ENCODE data around the gene METTL23.
"Not testable (repeated sequence)": the region's sequence is repeated elsewhere in the genome, so short reads cannot be mapped to it uniquely, and the experiment has no call there.

The METTL23 gene

GRCh38 chr17:76727745-76728456, 1.3 kb downstream of the METTL23 start:
- H3K36me3 ChIP-seq (replicated peaks; ENCODE audit: insufficient read depth, low read length) = peaks cover 9% of the 10 kb centered on the region; the same call in 1 of the 2 replicates
- peak overlapping the region; percentile 100 for H3K27ac ChIP-seq (ENCODE audit: low read length)
- H3K9me2 ChIP-seq (replicated peaks; ENCODE audit: insufficient read depth, low read length) = no peaks in the 10 kb centered on the region
- H3K9me3 ChIP-seq (replicated peaks; ENCODE audit: insufficient read depth, low read length) = no peaks in the 10 kb centered on the region
- H3K79me2 ChIP-seq (ENCODE audit: low read length) = peaks cover 83% of the 10 kb centered on the region
- H3K27me3 ChIP-seq (replicated peaks; ENCODE audit: insufficient read depth, low read length) = no peaks in the 10 kb centered on the region
- H3K4me3 ChIP-seq (ENCODE audit: low read length) = peak overlapping the region; percentile 80
- peak; percentile 40 for DNase-seq
- no peaks in the 10 kb centered on the region for H4K20me1 ChIP-seq (ENCODE audit: insufficient read depth, low read length)
- 0 out of 2 replicates have a peak, but pooled peaks cover 8% of the 10 kb centered on the region for H3K4me1 ChIP-seq (ENCODE audit: low read length)
- peak overlapping the region; percentile 99 for H3K9ac ChIP-seq (ENCODE audit: low read length)
- H3K4me2 ChIP-seq (ENCODE audit: low read depth, low read length) = peak overlapping the region; percentile 89
- H2AFZ ChIP-seq (ENCODE audit: low read length) = no peak overlapping the region
- no peak for TF ChIP-seq EZH2 (optimal IDR thresholded peaks at IDR 0.05; ENCODE audit: low read depth, low read length)
- TF ChIP-seq, protein P1, sequence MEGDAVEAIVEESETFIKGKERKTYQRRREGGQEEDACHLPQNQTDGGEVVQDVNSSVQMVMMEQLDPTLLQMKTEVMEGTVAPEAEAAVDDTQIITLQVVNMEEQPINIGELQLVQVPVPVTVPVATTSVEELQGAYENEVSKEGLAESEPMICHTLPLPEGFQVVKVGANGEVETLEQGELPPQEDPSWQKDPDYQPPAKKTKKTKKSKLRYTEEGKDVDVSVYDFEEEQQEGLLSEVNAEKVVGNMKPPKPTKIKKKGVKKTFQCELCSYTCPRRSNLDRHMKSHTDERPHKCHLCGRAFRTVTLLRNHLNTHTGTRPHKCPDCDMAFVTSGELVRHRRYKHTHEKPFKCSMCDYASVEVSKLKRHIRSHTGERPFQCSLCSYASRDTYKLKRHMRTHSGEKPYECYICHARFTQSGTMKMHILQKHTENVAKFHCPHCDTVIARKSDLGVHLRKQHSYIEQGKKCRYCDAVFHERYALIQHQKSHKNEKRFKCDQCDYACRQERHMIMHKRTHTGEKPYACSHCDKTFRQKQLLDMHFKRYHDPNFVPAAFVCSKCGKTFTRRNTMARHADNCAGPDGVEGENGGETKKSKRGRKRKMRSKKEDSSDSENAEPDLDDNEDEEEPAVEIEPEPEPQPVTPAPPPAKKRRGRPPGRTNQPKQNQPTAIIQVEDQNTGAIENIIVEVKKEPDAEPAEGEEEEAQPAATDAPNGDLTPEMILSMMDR (IDR thresholded peaks at IDR 0.05; ENCODE audit: low read length) = no peak
- TF ChIP-seq EZH2phosphoT487 (IDR thresholded peaks at IDR 0.05; ENCODE audit: low read length) = no peak
- peaks cover 60% of the 10 kb centered on the region for H3F3A ChIP-seq (ENCODE audit: insufficient read depth, low read length)

DNA sequence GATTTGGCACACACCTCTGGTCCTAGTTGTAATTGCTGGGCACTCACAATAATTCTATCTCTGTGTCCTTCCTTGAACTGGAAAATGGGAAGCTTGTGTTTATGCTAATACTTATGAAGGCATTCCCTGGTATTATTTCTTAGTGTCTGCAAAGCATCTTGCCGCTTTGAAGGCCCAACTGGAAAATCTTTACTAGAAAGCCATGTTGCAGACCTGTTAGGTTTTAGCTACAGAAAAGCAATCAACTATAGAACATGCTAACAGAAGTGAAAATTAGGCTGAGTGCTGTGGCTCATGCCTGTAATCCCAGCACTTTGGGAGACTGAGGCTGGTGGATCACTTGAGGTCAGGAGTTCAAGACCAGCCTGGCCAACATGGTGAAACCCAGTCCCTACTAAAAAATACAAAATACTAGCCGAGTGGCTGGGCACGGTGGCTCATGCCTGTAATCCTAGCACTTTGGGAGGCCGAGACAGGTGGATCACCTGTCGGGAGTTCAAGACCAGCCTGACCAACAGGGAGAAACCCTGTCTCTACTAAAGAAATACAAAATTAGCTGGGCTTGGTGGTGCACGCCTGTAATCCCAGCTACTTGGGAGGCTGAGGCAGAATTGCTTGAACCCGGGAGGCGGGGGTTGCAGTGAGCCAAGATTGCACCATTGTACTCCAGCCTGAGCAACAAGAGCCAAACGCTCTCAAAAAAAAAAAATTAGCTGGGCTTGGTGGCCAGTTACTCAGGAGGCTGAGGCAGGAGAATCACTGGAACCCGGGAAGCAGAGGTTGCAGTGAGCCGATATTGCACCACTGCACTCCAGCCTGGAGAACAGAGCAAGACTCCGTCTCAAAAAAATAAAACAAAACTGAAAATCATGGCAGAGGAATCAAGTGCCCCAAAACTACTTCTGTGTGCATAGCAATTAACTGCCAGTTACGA, 5.4 kb downstream of the METTL23 start:
- H3K9me3 ChIP-seq (replicated peaks; ENCODE audit: insufficient read depth, low read length); DNase-seq; H3K4me2 ChIP-seq (ENCODE audit: low read depth, low read length); H3K4me1 ChIP-seq (ENCODE audit: low read length); H3K9me2 ChIP-seq (replicated peaks; ENCODE audit: insufficient read depth, low read length); H3K27me3 ChIP-seq (replicated peaks; ENCODE audit: insufficient read depth, low read length); H3K9ac ChIP-seq (ENCODE audit: low read length); H3K4me3 ChIP-seq (ENCODE audit: low read length); H2AFZ ChIP-seq (ENCODE audit: low read length): not testable (repeated sequence)
- H3K79me2 ChIP-seq (ENCODE audit: low read length) = peaks cover 89% of the 10 kb centered on the region
- H4K20me1 ChIP-seq (ENCODE audit: insufficient read depth, low read length) = peaks cover 33% of the 10 kb centered on the region
- H3F3A ChIP-seq (ENCODE audit: insufficient read depth, low read length) = peaks cover 84% of the 10 kb centered on the region
- peak overlapping the region; percentile 29; the same call in 1 of the 2 replicates for H3K27ac ChIP-seq (ENCODE audit: low read length)
- H3K36me3 ChIP-seq (replicated peaks; ENCODE audit: insufficient read depth, low read length) = peaks cover 33% of the 10 kb centered on the region

DNA sequence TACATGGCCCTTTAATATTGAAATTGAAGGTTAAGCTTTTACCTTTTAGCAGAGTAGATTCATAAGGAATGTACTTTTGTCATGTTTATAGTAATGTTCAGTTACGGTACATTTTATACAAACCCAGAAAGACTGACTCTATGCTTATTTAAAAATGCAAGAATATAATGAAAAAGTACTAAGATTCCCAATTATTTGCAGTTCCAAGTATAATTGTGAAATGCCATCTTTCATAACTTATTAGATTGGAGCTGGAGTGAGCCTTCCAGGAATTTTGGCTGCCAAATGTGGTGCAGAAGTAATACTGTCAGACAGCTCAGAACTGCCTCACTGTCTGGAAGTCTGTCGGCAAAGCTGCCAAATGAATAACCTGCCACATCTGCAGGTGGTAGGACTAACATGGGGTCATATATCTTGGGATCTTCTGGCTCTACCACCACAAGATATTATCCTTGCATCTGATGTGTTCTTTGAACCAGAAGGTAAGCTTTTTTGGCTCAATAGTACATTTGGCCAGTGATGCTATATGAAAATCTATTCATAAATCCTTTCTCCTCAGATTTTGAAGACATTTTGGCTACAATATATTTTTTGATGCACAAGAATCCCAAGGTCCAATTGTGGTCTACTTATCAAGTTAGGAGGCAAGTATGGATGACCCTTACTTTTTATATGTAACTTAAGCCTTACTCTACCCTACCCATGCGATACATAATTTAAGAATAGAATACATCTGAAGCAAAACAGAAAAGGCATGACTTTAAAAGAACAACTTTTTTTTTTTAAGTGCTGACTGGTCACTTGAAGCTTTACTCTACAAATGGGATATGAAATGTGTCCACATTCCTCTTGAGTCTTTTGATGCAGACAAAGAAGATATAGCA, 6.3 kb downstream of the METTL23 start:
- Histone ChIP-seq H3K4me2 (ENCODE audit: low read depth, low read length) (peak overlapping the region; percentile 83; the same call in 1 of the 2 replicates), H4K20me1 (ENCODE audit: insufficient read depth, low read length) (peaks cover 33% of the 10 kb centered on the region), H3K9me3 (replicated peaks; ENCODE audit: insufficient read depth, low read length) (no peaks in the 10 kb centered on the region), H3K9ac (ENCODE audit: low read length) (peak overlapping the region; percentile 99; the same call in 1 of the 2 replicates), H3K79me2 (ENCODE audit: low read length) (peaks cover 82% of the 10 kb centered on the region), H3K4me3 (ENCODE audit: low read length) (no peak overlapping the region), H2AFZ (ENCODE audit: low read length) (no peak overlapping the region), H3K36me3 (replicated peaks; ENCODE audit: insufficient read depth, low read length) (peaks cover 33% of the 10 kb centered on the region), H3F3A (ENCODE audit: insufficient read depth, low read length) (peaks cover 75% of the 10 kb centered on the region), H3K27ac (ENCODE audit: low read length) (peak overlapping the region; percentile 92; the same call in 1 of the 2 replicates), H3K4me1 (ENCODE audit: low read length) (peaks cover 7% of the 10 kb centered on the region; the same call in 1 of the 2 replicates), H3K9me2 (replicated peaks; ENCODE audit: insufficient read depth, low read length) (no peaks in the 10 kb centered on the region), H3K27me3 (replicated peaks; ENCODE audit: insufficient read depth, low read length) (no peaks in the 10 kb centered on the region)
- no peak for DNase-seq
- TF ChIP-seq, protein P1 (IDR thresholded peaks at IDR 0.05; ENCODE audit: low read length) = no peak
- TF ChIP-seq EZH2phosphoT487 (IDR thresholded peaks at IDR 0.05; ENCODE audit: low read length) = no peak

Data from MM.1S (cell line).